Inflammatory macrophage treated with lipopolysaccharide for 1 hour (primary cell): Measurements from ENCODE around the gene LIMS2.
A peak's percentile ranks its signal among the peaks of the same experiment; 100 is the strongest.

Source experiments
- DNase-seq, 2 donors: peaks; one replicate each; pipeline ENCODE4 v3.0.0-alpha.2; 2020 to 2022

Gene LIMS2

DNA sequence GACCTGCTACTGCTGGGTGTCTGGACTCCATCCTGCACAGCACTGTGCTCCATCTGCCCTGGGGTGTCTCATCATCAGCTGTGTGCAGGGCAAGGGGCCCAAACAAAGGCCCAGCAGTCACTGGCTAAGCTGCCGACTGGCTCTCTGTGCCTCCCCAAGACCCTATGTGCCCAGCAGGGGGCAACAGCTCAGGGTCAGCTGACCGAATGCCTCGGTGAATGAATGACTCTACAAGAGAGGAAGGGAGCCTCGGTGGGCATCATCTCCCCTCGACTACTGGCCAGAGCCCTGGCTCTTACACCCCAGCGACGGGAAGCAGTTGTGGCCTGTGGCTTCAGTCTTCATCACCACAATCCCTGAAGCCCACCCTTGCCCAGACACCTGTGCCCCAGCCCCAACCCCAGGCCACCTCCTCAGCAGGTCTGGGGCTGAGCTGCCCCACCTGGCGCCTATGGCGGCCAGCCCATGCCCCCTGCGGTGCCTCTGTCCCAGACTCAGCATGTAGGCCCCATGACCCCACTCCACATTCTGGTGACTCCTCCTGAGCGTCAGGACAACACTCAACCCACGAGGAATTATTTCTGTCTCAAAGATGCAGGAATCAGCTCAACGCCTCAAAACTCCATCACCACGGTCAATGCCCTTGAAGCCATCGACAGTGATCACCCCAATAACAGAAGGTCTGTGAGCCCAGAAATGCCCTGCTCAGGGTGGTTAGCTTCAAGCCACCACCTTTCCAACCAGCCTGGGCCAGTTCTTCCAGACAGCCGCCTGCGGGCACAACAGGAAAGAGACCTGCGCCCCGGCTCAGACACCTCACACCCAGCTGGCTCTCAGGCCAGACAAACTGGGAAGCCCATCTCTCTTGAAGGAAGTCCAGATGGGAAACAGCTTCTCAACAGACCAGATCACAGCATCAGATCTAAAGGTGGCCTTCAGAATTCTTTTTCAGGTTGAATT lies 31.0 kb downstream of the LIMS2 start:
- no peak for DNase-seq

DNA sequence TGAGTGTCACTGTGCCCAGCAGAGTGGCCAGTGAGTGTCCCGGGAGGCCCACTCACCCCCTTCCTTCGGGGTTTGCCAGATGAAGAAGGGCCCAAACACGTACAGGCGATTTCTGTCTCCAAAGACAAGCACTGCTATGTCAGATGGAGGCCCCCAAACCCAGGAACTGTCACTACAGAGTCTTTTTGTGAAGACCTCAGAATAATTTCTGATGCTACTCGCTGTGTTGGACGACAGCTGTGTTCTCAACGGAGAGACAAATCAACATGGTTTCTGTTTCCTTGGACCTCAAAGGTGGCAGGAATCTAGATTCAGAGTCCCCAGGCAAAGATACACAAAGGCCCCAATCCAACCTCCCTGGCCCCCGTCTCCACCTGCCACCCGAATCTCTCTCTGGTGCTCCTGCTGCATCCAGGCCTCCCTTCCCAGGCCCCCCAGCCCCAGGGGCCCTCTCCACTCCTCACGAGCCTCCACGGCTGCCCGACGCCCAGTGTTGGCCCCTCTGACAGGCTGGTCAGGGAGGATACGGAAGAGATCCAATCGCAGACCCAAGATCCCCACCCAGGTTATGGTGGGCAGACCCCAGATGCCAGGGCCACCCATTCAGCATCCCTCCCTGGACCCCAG lies 31.8 kb downstream of the LIMS2 start:
- no peak for DNase-seq

DNA sequence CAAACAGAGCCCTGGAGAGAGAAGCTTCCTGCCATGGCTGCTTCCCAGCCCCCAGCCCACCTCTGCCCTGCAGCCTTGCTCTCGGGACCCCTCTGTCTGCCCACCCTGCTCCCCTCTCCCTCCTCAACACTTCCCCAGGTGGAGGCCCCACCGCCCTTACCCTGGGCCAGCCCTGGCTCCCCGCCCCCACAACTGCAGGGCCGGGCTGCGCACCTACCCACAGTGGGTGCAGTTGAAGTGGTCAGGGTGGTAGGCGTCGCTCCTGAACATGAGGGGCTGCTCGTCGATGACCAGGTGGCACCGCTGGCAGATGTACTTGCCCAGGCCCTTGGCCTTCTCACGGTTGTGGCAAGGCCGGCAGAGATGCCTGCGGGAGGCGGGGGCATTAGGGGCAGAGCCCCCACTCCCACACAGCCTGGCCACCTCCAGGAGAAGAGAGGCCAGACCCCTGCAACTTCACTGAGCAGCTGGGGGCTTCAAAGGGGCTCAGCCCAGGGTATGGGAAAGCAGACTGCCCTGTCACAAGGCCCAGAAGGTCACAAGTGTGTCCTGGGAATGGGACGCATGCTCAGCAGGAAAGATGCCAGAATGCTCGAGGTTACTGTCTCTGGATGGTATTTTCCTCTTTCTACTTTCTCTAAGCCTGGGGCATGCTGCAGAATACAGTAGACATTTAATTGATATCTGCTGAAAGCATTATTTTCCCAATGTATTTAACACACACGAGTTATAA lies 32.5 kb downstream of the LIMS2 start:
- DNase-seq = no peak

DNA sequence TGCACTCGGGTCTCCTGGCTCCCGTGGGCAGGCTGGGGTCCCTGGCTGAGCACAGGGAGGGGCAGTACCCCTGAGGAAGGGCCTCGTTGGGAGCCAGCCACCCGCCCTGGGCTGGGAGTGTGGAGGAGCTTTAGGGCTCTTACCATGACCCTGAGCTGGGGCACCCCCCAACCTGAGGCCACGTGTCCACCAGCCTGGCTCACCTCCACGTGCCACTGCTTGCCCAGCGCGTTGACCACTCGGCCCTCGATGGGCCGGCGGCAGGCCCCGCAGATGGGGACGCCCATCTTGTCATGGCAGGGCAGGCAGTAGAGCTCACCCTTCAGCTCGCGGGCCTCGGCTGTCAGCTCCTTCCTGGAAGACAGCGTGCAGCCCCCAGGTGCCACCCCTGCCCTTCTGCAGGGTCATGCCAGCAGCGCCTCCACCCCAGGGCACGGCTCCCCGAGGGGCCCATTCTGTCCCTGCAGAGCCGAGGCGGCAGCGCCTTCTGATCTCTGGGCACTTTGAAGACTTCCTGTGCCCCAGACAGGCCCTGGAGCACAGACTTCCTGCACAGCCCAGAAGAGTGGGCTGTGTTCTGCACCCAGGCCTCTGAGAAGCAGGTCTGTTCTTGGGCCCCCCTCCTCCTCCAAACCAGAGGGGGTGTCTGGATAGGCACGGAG lies 33.4 kb downstream of the LIMS2 start:
- no peak for DNase-seq

DNA sequence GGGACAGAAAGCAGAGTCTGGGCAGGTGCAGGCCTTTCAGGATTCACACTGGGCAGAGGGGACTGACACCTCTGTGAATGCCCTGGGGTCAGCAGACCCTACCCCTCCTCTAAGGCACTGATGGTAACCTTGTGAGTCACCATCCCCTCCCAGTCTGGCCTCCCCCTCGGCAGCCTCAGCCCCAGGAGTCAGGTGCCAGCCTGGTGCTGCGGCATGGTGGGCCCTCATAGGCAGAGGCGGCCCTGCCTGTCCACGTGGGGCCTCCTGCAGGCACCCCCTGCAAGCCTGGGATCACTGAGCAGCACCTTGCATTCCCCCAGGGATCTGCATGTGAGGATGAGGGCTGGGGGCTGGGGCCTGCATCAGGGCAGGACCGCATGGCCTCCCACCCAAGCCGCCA lies 34.2 kb downstream of the LIMS2 start:
- no peak for DNase-seq

DNA sequence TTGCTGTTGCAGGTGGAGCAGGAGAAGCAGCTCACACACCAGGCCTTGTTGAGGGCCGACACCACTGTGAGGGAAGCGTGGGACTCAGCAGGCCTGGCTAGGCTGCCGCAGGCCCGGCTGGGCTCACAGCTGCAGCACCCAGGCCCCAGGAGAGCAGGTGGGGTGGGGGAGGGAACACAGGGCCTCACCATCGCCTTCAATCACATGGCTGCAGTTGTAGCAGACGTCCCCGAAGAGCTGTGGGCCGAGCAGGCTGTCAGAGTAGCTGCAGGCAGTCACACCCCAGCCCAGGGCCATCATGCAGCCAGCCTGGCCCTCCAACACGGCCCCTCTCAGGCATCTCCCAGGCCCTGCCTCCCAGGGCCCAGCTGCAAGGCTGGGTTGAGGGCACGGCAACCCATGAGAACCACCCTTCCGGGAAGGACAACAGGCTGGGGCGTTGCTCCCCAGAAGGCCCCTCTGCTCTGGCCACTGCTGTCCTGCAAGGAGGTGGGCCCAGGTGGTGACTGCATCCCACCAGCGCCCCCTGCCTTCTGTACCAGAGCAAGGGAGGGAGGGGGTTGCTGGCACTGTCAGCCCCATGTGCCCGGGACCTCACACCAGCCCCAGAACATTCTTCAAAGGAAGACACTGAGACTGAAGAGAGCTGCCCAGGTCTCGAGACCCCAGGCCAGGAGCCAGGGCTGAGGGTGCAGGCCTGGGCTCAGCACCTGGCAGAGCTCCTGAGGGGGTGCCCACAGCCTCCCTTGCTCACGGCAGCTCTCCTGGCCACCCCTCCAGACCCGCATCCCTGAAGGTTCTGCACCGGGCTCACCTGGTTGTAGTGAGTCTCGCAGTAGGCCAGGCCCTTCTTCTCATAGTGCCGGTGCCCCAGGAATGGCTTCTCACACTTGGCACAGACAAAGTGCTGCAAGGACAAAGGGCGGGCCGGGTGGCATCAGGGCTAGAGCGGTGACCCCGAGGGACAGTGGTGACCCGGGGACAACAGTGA lies 35.0 kb downstream of the LIMS2 start:
- DNase-seq = no peak

DNA sequence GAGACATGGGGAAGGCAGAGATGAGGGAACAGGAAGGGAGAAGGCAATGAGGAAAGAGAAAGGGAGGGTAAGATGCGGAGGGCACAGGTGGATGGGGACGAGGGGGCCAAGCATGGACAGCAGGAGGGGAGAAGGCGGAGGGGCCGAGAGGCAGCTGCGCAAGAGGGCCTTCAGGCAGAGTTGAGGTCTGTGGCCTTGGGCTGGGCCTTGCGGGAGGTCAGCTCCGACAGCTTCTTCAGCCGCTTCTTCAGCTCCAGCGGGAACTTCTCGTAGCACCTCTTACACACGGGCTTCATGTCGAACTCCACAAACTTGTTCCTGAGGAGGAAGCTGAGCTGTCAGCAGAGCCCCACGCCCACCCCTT lies 36.2 kb downstream of the LIMS2 start:
- no peak for DNase-seq

DNA sequence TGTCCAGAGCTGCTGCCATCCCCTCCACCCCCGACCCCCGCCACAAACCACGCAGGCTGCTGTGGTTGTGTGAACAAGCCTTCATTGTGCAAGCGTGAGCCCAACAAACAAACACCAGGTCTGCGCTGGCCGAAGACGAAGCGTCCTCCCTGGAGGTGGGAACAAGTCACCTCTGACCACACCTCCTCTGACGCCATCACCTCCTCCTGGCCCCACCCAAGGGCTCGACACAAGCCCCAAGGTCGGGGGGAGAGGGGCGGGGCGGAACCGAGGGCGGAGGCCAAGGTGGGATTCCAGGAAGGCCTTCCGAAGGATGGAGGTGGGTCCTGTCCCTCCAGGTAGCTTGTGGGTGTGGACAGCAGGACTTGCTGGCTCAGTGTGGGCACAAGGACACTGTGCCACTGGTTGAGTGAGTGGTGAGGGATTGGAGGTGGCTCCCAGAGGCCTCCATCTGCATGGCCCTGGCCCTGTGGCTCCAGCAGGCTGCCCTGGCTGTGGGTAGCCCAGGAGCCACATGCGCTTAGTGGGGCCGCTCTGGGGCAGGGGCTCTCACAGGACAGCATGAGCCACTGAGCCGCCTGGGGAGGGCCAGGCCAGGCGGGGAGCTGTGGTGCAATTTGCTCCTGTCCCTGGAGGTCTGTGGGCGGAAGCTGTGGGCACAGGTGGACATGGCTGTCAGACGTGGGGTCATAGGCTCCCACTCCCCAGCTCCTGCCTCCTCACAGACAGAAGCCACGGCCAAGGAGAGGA lies 36.8 kb downstream of the LIMS2 start:
- no peak for DNase-seq

DNA sequence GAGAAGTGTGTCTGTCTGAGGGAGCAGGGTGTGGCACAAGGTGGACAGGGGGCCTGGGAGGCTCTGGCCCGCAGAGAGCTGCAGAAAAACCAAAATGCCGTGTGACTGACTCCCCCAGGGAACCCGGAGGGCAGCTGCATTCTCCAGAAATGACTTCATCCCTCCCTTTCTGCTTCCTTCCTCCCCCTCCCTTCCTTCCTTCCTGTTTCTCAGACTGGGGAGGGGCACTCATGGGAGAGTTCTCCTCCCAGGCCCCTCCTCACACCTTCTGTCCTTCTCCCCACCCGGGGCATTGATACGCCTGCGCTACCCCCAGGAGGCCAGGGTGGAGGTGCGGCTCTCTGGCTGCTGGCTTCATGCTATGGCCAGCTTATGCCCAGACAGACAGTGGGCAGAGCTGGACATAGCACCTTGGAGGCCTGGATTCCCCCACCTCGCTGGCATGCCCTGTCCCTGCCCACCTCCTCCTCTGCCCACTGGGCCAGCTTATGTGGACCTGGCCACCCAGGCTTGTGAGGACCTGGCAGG lies 37.5 kb downstream of the LIMS2 start:
- DNase-seq = peak; percentile 27 to 31

DNA sequence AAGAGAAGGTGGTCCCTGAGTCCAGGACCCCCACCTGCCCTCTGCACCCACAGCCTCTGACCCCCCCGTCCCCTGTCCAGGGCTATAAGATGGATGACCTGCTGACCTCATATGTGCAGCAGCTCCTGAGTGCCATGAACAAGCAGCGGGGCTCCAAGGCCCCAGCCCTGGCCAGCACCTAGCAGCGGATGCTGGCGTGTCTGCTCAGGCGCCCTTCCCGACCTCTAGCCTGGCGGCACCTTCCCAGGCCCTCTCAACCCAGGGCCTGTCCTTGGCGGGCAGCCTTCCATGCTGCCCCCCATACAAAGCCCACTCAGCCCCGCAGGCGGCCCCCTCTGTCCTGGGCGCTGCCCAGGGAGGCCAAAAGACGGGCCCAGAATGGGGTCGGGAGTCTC lies 38.1 kb downstream of the LIMS2 start:
- DNase-seq = no peak

DNA sequence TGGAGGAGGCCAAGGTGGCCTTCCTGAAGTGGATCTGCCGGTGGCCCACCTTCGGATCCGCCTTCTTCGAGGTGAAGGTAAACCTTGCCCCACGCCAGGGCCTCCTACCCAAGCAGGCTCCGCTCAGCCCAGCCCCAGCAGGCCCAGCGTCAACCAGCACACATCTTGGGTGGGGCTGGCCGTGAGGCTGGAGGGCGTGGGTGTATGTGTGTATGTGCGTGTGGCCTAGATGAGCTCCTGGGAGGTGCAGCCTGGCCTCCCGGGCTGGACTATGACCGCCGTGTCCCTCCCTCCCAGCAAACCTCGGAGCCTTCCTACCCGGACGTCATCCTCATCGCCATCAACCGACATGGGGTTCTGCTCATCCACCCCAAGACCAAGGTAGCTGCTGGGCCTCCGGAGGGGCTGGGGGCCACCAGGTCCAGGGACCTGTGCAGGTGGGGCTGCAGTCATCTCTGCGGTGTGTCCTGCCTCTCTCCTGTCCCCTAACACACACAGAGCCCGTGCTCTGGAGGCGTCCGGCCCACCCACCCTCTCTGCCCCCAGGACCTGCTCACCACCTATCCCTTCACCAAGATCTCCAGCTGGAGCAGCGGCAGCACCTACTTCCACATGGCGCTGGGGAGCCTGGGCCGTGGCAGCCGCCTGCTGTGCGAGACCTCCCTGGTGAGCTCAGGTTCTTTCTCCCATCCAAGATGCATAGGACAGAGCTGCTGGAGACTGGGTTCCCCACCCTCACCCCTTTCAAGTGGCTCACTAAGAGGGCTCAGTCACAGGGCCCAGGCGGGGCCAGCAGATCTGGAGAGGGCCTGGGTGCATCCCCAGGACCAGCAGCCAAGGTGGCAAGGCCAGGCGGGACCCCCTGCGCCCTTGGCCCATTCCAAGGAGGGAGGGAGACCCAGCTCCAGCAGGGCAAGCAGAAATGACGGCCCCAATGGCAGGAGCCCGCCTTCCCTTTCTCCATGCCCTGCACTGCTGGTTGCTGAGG lies 38.8 kb downstream of the LIMS2 start:
- no peak for DNase-seq

DNA sequence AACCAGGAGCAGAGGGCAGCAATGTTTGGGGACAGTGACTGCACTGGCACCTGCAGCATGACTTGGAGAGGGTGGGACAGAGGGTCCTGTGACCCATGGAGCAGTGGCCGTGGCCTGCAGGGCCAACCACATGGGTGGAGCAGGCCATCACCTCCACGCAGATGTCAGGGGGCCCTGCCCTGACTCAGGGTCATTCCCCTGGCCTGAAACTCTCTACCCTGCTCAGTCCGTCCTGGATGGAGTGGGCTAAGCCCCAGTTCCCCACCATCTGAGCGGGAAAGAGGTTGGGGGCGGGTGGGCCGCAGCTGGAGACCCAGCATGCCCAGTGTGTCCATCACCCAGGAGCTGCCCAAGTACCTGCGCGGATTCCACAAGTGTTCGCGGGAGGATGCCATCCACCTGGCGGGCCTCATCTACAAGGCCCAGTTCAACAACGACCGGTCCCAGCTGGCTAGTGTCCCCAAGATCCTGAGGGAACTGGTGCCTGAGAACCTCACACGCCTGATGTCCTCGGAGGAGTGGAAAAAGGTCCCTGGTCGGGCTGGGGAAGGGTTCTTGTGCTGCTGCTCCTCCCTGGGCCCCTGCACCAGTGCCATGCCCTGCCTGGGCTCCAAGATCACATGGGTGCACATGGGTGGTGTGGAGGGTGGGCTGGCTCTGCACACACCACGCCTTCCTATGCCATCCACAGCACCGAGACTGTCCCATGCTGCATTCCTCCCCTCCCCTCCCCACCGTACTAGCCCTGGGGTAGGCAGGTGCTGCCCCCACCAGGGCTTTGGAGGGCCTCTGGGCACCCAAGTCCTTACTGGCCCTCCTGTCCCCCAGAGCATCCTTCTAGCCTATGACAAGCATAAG lies 39.7 kb downstream of the LIMS2 start:
- DNase-seq = no peak

DNA sequence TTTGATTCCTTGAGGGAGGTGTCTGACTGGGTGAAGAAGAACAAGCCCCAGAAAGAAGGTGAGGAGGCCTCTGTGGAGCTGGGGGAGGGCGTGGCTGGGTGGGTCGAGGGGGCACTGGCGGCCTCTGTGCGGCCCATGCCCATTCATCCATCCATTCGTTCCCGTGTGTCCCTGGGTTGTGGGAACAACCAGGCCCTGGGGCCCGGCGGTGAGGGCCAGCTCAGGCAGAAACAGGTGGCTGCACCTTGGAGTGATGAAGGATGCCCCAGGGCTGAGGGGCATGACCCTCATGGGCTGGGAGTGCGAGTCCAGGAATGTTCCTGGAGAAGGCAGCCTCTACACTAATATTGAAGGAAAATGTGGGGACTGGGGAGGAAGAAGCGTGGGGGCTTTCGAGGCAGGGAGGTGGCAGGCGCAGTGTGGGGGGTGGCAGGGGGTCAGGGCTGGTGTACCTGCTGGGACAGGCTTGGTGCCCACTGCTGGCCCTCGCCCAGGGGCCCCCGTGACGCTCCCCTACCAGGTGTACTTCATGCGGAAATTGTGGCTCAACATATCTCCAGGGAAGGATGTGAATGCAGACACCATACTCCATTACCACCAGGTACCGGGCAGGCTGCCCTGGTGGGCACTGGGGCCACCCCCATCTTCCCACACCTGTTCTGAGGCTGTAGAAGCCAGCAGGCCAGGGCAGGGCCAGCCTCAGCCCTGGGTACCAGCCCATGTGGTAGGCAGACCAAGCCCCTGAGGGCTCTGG lies 40.5 kb downstream of the LIMS2 start:
- no peak for DNase-seq

DNA sequence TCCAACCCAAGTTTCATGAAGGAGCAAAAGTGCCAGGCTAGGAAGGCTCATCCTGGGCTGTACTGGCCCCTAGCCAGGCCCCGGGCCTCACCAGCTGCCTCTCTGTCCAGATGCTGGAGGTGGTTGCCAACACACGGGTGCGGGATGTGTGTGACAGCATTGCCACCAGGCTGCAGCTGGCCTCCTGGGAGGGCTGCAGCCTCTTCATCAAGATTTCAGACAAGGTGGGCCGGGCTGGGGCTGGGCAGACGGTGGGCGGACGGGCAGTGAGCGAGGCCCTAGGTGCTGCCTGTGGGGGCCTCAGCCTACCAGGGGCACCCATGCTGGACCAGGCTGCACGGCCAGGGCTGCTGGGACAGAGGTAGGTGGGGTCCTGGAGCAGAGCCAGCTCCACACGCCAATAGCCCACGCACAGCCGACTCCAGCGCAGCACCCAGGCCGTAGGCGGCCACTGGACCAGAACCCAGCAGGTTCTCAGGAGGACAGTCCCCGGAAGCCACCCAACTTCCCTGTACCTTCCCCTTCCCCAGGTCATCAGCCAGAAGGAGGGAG lies 41.2 kb downstream of the LIMS2 start:
- no peak for DNase-seq

DNA sequence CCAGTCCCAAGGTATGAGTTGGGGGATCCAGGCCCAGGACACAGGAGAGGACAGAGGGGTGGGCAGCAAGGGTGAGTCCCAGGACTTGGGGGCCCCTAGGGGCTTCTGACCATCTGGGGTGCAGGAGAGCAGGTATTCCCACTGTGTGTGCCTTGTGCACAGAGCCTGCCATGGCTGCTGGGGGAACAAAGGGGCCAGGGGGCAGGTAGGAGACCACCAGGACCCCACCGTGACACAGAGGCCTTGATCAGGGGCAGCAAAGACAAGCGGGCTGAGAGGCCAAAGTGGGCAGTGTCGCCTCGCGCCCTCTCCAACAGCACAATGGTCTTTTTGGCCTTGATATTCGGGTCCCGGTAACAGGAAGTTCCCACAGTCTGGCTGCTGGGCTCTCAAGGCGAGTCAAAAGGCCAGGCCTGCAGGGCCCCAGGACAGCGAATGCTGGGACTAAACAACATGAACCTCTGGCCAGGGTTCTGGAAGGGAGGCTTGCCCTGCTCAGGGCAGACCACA lies 41.7 kb downstream of the LIMS2 start:
- no peak for DNase-seq

DNA sequence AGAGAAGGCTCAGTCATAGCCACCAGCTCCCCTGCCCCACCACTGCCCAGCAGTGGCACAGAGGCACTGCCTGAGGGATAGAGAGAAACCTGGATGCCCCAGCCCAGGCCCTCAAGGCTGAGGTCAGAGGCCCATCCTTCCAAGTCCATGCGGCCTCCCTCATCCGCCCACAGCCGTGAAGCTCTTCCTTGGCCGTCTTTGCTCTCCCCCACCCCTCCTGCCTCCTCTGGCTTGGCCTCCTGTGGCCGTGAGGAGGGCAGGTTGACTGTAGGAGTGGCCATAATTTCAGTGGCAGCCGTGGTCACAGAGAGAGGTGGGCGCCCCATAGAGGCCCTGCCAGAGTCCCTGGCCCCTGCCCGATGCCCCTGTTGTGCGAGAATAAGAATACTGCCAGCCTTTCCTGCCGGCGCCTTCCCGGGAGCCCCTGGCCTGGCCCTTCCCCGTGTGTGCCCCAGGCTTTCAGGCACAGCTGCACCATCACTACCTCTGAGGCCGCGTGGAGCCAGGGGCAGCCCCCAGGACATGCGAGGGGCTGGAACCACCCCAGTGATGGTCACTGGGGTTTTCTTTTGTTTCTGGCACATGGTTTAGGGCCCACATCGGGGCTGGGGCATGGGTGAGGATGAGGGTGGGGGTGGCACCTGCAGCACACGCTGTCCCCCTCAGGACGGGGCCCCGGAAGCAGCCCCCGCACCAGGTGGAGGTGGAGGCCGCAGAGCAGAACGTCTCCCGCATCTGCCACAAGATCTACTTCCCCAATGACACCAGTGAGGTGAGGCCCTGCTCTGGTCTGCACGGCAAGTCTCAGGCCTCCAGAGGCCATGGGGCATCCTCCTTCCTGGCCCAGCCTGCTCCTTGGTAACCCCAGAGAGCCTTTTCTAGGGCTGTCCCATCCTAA lies 42.5 kb downstream of the LIMS2 start:
- DNase-seq = no peak
